PC-9 (cell line): ENCODE data around the gene TUBA1C. TPM values are rescaled to one million over a fixed set of nuclear protein-coding genes. Genes with fewer than 3 reads are reported as not detected.

Source experiments
- BruUV-seq: library from RNA; stranded (reverse); fragments of 400-500 nt; replicated peaks from 2 replicates; lab custom pipeline; 2021; lab: Mats Ljungman, UMichigan
- CTCF ChIA-PET: fragments of 300-600 bp; sonication (Branson Sonifier 250); formaldehyde crosslinking; loops from one replicate; lab custom pipeline; 2022; ENCODE audit warnings: antibody characterized with exemption; lab: Charles Lee
- POLR2A ChIA-PET: fragments of 300-600 bp; sonication (Branson Sonifier 250); formaldehyde crosslinking; loops from one replicate; lab custom pipeline; 2022; ENCODE audit warnings: antibody characterized with exemption; ENCODE audit not compliant: unreplicated experiment; lab: Charles Lee
- DNase-seq, 2 experiments: peaks; one replicate each; pipeline versions ENCODE4 v3.0.0 to v3.0.0-alpha.2; 2015 to 2022; ENCODE audit warnings: mixed read lengths in 1 of 2
- H2AFZ ChIP-seq: fragments of 200-600 bp; sonication (generic); 2 replicates; pipeline ENCODE4 v1.8.1; 2017; ENCODE audit warnings: antibody characterized with exemption
- H3F3A ChIP-seq: fragments of 200-600 bp; sonication (generic); 2 replicates; pipeline ENCODE4 v1.8.1; 2017; ENCODE audit warnings: antibody characterized with exemption, mild to moderate bottlenecking, low read depth; ENCODE audit not compliant: insufficient read depth
- H3K27ac ChIP-seq: fragments of 200-600 bp; sonication (generic); 2 replicates; pipeline ENCODE4 v1.6.1; 2016; ENCODE audit warnings: mixed run types
- H3K27me3 ChIP-seq: fragments of 200-600 bp; sonication (generic); 2 replicates; pipeline ENCODE4 v1.6.1; 2016; ENCODE audit warnings: low read depth, mixed run types; ENCODE audit not compliant: insufficient read depth
- H3K36me3 ChIP-seq: fragments of 200-600 bp; sonication (generic); 2 replicates; pipeline ENCODE4 v1.6.1; 2016; ENCODE audit warnings: low read depth, mixed run types
- H3K4me1 ChIP-seq: fragments of 200-600 bp; sonication (generic); replicated peaks from 2 replicates; pipeline ENCODE4 v1.6.1; 2016; ENCODE audit warnings: mixed run types; ENCODE audit not compliant: insufficient read depth
- H3K4me2 ChIP-seq: fragments of 200-600 bp; sonication (generic); 2 replicates; pipeline ENCODE4 v1.6.1; 2017; ENCODE audit warnings: mixed run types
- H3K4me3 ChIP-seq: fragments of 200-600 bp; sonication (generic); 2 replicates; pipeline ENCODE4 v1.6.1; 2016; ENCODE audit warnings: mixed run types
- H3K79me2 ChIP-seq: fragments of 200-600 bp; sonication (generic); 2 replicates; pipeline ENCODE4 v1.6.1; 2017; ENCODE audit warnings: low read depth, mixed run types
- H3K9me2 ChIP-seq: fragments of 200-600 bp; sonication (generic); 2 replicates; pipeline ENCODE4 v1.8.1; 2017; ENCODE audit warnings: mild to moderate bottlenecking; ENCODE audit not compliant: insufficient read depth
- H3K9me3 ChIP-seq: fragments of 200-600 bp; sonication (generic); 2 replicates; pipeline ENCODE4 v1.8.1; 2016; ENCODE audit warnings: low read depth; ENCODE audit not compliant: insufficient read depth
- H4K20me1 ChIP-seq: fragments of 200-600 bp; sonication (generic); 2 replicates; pipeline ENCODE4 v1.8.1; 2017; ENCODE audit not compliant: insufficient read depth
- CTCF ChIP-seq: fragments of 200-600 bp; sonication (generic); conservative IDR thresholded peaks from 2 replicates; pipeline ENCODE4 v1.6.1; 2017; ENCODE audit warnings: mixed run types, antibody characterized with exemption, mild to moderate bottlenecking, moderate library complexity
- EZH2 ChIP-seq: fragments of 200-600 bp; sonication (generic); IDR thresholded peaks from 2 replicates; pipeline ENCODE4 v1.8.0; 2017; ENCODE audit warnings: antibody characterized with exemption, low read depth
- intact Hi-C: fragments of 100-400 bp; cut with micrococcal nuclease; formaldehyde crosslinking; loops from one replicate; pipeline ENCODE4 v1.10.0; 2022; ENCODE audit not compliant: unreplicated experiment
- total RNA-seq: library from RNA; stranded (reverse); gene quantifications from 2 replicates; pipeline ENCODE4 v1.2.3, GENCODE V29; 2021

The TUBA1C gene
- total RNA-seq, 1 experiment from 2014 or later: 490 TPM

- POLR2A ChIA-PET: interaction anchor here (0.6 kb wide), 1 partner anchor 173 kb away, joined by 4 read pairs; no protein-coding TSS in a partner anchor
- 0 out of 2 replicates have a peak, but pooled peaks cover under 1% of the 10 kb centered on the region for H3K27me3 ChIP-seq
- no TSS peak for BruUV-seq
- TF ChIP-seq EZH2: no peak
- H3K4me1 ChIP-seq: no peaks in the 10 kb centered on the region
- H3K4me3 ChIP-seq: no peak overlapping the region
- H3K79me2 ChIP-seq: no peaks in the 10 kb centered on the region
- H3F3A ChIP-seq: no peaks in the 10 kb centered on the region
- H2AFZ ChIP-seq: no peak overlapping the region
- H3K4me2 ChIP-seq: no peak overlapping the region
- CTCF ChIA-PET: no interaction called here
- H3K9me3 ChIP-seq: no peaks in the 10 kb centered on the region
- H3K36me3 ChIP-seq: no peaks in the 10 kb centered on the region
- H3K9me2 ChIP-seq: no peaks in the 10 kb centered on the region
- intact Hi-C loops: no loop called here
- DNase-seq: no peak
- H3K27ac ChIP-seq: no peak overlapping the region
- H4K20me1 ChIP-seq: no peaks in the 10 kb centered on the region
Observed at GRCh38 chr12:49292729-49293055, 27.8 kb downstream of the TUBA1C start.

DNA sequence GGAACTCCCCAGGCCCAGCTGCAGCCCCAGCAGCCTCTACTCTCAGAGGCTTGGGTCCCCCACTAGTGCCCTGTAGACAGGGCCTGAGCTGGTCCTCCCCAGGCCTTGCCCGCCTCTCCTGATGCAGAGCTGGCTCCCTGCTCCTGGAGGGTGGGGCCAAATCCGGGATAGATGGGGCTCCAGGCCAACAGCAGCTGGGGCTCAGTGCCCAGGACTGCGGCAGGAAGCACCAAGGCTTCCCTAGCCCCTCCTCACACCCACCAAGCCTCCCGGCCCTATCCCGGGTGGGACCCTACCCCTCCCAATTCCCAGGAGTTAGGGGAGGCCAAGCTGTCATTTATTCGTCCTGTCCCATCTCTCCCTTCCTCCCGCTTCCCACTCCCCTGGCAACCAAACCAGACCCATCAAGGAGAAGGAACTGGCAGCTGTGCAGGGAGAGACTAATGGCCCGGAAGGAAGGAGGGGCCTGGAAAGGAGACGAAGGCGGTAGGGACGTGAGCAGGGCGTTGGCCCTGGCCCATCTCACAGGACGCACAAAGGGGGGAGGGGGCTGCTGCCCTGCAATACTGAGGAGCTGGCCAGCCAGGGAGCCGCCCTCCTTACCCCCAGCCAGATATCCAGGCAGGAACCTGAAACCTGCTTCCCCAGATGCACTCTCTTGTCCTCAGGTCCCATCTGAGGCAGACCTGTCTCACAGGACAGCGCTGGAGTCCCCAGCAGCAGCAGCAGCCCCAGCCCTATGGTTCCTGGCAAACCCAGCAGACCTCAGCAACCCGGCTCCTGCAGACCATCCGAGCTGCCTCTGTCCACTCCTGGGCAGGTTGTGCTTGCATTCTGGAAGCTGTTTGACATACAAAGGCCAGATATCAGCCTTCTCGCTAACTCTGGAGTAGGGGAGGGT is 28.4 kb downstream of the TUBA1C start:
- CTCF ChIA-PET: interaction anchor here (0.6 to 0.7 kb wide), 2 partner anchors 45 to 65 kb away, joined by 3 to 5 read pairs; no protein-coding TSS in a partner anchor
- no peak for DNase-seq
- Histone ChIP-seq H2AFZ (no peak overlapping the region), H3F3A (no peaks in the 10 kb centered on the region), H3K4me2 (no peak overlapping the region), H3K9me3 (no peaks in the 10 kb centered on the region), H3K4me1 (no peaks in the 10 kb centered on the region), H3K27ac (no peak overlapping the region), H3K4me3 (no peak overlapping the region), H3K79me2 (no peaks in the 10 kb centered on the region), H3K9me2 (no peaks in the 10 kb centered on the region), H4K20me1 (no peaks in the 10 kb centered on the region), H3K27me3 (0 out of 2 replicates have a peak, but pooled peaks cover 2% of the 10 kb centered on the region), H3K36me3 (no peaks in the 10 kb centered on the region)
- intact Hi-C loops: no loop called here
- TF ChIP-seq CTCF: no peak
- no peak for TF ChIP-seq EZH2
- POLR2A ChIA-PET: no interaction called here
- no TSS peak for BruUV-seq

DNA sequence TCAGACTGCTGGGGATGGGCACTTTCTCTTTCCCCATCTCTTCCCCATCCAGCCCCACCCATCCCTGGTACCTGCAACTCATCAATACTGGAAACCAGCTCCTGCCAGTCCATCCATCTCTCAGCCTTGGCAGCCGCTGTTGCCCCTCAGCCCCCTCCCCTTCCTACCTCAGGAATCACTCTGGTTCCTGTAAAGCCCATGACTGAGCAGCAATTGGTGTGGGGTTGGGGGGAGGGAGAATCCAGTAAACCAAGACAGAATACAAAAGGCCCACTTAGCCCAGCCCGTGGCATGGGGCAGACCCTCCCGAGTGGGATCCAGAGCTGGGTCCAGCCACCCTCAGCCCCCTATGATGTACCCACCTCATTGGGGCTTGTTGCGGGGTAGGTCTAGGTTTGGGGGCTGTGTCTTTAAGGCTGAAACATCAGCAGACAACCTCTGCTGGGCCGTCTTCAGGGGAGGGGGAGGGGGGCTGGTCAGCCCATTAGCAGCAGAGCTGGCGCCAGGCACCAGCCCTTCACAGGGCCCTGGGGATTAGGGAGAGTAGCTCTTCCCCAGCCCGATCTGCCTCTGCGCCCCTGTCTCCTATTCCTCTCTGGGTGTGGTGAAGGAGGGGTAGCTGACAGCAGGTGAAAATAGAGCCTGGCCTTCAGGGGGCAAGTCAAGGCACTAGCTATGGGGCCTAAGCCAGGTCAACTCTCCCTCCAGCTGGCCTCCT is 29.4 kb downstream of the TUBA1C start:
- Histone ChIP-seq H3K79me2 (no peaks in the 10 kb centered on the region), H2AFZ (no peak overlapping the region), H3K27me3 (0 out of 2 replicates have a peak, but pooled peaks cover 2% of the 10 kb centered on the region), H3K4me3 (no peak overlapping the region), H3K9me3 (no peaks in the 10 kb centered on the region), H3K27ac (no peak overlapping the region), H3K4me1 (no peaks in the 10 kb centered on the region), H4K20me1 (no peaks in the 10 kb centered on the region), H3K36me3 (no peaks in the 10 kb centered on the region), H3K9me2 (no peaks in the 10 kb centered on the region), H3F3A (no peaks in the 10 kb centered on the region), H3K4me2 (no peak overlapping the region)
- intact Hi-C loops: no loop called here
- ChIA-PET POLR2A (no interaction called here), CTCF (interaction anchor here (0.5 to 0.7 kb wide), 3 partner anchors 44 to 316 kb away, joined by 3 to 4 read pairs (median 3); partner anchors contain the start of gene WNT1)
- no peak for DNase-seq
- no peak for TF ChIP-seq CTCF
- TF ChIP-seq EZH2: no peak
- BruUV-seq: no TSS peak
